Uterus (tissue), 4 donors: ENCODE measurements around the gene EDEM3. TPM values are rescaled to one million over a fixed set of nuclear protein-coding genes. Genes with fewer than 3 reads are reported as not detected.
A peak's percentile ranks its signal among the peaks of the same experiment; 100 is the strongest.

Source experiments
- DNase-seq, 2 donors: peaks; one replicate each; pipeline ENCODE4 v3.0.0-alpha.2; 2019 to 2020
- H3K27ac ChIP-seq, 2 donors: fragments of 200-600 bp; sonication (generic); 1 replicate in 1 of 2; 2 replicates in 1 of 2; pipeline ENCODE4 v1.5.1; 2016 to 2018
- H3K27me3 ChIP-seq, 2 donors: fragments of 200-600 bp; sonication (generic); one replicate each; pipeline ENCODE4 v1.5.1; 2018 to 2019; ENCODE audit warnings: control low read depth in 1 of 2
- H3K36me3 ChIP-seq, 2 donors: fragments of 200-600 bp; sonication (generic); one replicate each; pipeline ENCODE4 v1.5.1; 2019; ENCODE audit warnings: control low read depth in 1 of 2
- H3K4me1 ChIP-seq, 2 donors: fragments of 200-600 bp; sonication (generic); one replicate each; pipeline ENCODE4 v1.5.1; 2018 to 2019; ENCODE audit warnings: control low read depth in 1 of 2
- H3K4me3 ChIP-seq, 2 donors: fragments of 200-600 bp; sonication (generic); 1 replicate in 1 of 2; 2 replicates in 1 of 2; pipeline ENCODE4 v1.5.1; 2018 to 2019; ENCODE audit warnings: mild to moderate bottlenecking in 1 of 2
- H3K9me3 ChIP-seq, 2 donors: fragments of 200-600 bp; sonication (generic); one replicate each; pipeline ENCODE4 v1.5.1; 2019; ENCODE audit warnings: control low read depth in 1 of 2
- CTCF ChIP-seq, 4 experiments: fragments of 200-600 bp in 2 of 4; fragments of 450-650 bp in 2 of 4; sonication (generic) in 2 of 4; IDR thresholded peaks; one replicate each; pipeline ENCODE4 v1.5.1; 2016 to 2019; ENCODE audit warnings: antibody characterized with exemption in 4 of 4, mild to moderate bottlenecking in 2 of 4, moderate library complexity in 1 of 4
- POLR2A ChIP-seq, 2 donors: fragments of 450-650 bp; IDR thresholded peaks; one replicate each; pipeline ENCODE4 v1.6.1; 2016; ENCODE audit warnings: antibody characterized with exemption in 2 of 2, mild to moderate bottlenecking in 1 of 2, moderate library complexity in 1 of 2
- intact Hi-C: fragments of 100-400 bp; cut with DNase I; formaldehyde crosslinking; loops from one replicate; pipeline ENCODE4 v1.15.1; 2023; ENCODE audit warnings: low total_unique reads
- total RNA-seq, 4 donors: library from RNA; depleted of rRNA in 3 of 4; stranded (reverse); fragments of >200 nt in 3 of 4; gene quantifications; one replicate each; pipeline versions ENCODE4 v1.1.0 to v1.2.4, GENCODE V29; 2014 to 2023
- donor health status: DM: yes; HTN: yes; CAD: no.

EDEM3 gene
- total RNA-seq, 4 donors from 2014 or later: 12.8 to 64.7 (median 35.6) TPM

- Histone ChIP-seq H3K4me3 (no peak overlapping the region), H3K9me3 (no peaks in the 10 kb centered on the region), H3K4me1 (no peaks in the 10 kb centered on the region), H3K36me3 (no peaks in the 10 kb centered on the region), H3K27ac (peak overlapping the region; percentile 9 to 10), H3K27me3 (no peaks in the 10 kb centered on the region)
- intact Hi-C loops: no loop called here
- TF ChIP-seq POLR2A (IDR thresholded peaks at IDR 0.05) (no peak), CTCF (IDR thresholded peaks at IDR 0.05) (no peak)
- no peak for DNase-seq
Measured at GRCh38 chr1:184640505-184640904, 114.2 kb downstream of the EDEM3 start.

Other genes with a start within 250 kb of the EDEM3 start
- gene NIBAN1, start 219.7 kb upstream of the EDEM3 start, total RNA-seq: 10 to 100 TPM; 27.2 to 46.4 (median 32.5) TPM